K562 (cell line): Measurements from ENCODE around the gene POLR2A. TPM values are rescaled to one million over a fixed set of nuclear protein-coding genes. Genes with fewer than 3 reads are reported as not detected.
"Not testable (repeated sequence)": the region's sequence is repeated elsewhere in the genome, so short reads cannot be mapped to it uniquely, and the experiment has no call there.

Experiments
- ATAC-seq: fragments of 200-7000 bp; cut with Tn5 transposase; 3 replicates; pipeline ENCODE4 v1.9.1; 2020; ENCODE audit warnings: moderate library complexity
- BruUV-seq: library from RNA; stranded (reverse); fragments of 400-500 nt; replicated peaks from 2 replicates; lab custom pipeline; 2021; lab: Mats Ljungman, UMichigan
- CTCF ChIA-PET: fragments of 300-600 bp; formaldehyde crosslinking; extraction: SDS; loops from one replicate; lab custom pipeline; 2021; ENCODE audit warnings: low intra/inter-chr PET ratio; lab: Yijun Ruan, JAX
- POLR2A ChIA-PET: fragments of 300-600, 350-650 bp; sonication (Branson Sonifier 250); formaldehyde crosslinking; extraction: SDS; loops from one replicate; lab custom pipeline; 2021; ENCODE audit warnings: antibody characterized with exemption, inconsistent platforms; lab: Yijun Ruan, JAX
- DNase-seq, 4 experiments: peaks; one replicate each; pipeline versions ENCODE4 v3.0.0 to v3.0.0-alpha.2; 2011 to 2018; ENCODE audit warnings: low spot score in 3 of 4, mixed read lengths in 3 of 4; ENCODE audit errors: extremely low read depth in 1 of 4
- FAIRE-seq: peaks from 2 replicates; lab custom pipeline; 2011; peaks lifted over from hg19 to GRCh38; lab: Jason Lieb, UNC
- H2AFZ ChIP-seq: 2 replicates; pipeline ENCODE4 v1.6.0; 2011; ENCODE audit warnings: low read depth, low read length, control low read depth, inconsistent platforms
- H3K27ac ChIP-seq: fragments of 200-600 bp; 3 replicates; pipeline ENCODE4 v1.8.0; 2011; ENCODE audit warnings: low read depth, mild to moderate bottlenecking, control low read depth, inconsistent platforms, low read length, moderate library complexity, mixed read lengths; ENCODE audit errors: extremely low read depth
- H3K27me3 ChIP-seq, 2 experiments: fragments of 300-600 bp in 1 of 2; 2 replicates in 1 of 2; 3 replicates in 1 of 2; pipeline versions ENCODE4 v1.6.0 to v1.8.0; 2011; ENCODE audit warnings: inconsistent platforms in 2 of 2, low read length in 2 of 2, mild to moderate bottlenecking in 1 of 2, mixed read lengths in 1 of 2, moderate library complexity in 1 of 2; ENCODE audit not compliant: control insufficient read depth in 2 of 2, insufficient read depth in 2 of 2
- H3K36me3 ChIP-seq: fragments of 300-600 bp; 3 replicates; pipeline ENCODE4 v1.8.0; 2011; ENCODE audit warnings: mild to moderate bottlenecking, low read length, inconsistent platforms; ENCODE audit not compliant: control insufficient read depth, insufficient read depth
- H3K4me1 ChIP-seq, 2 experiments: fragments of 200-600 bp in 1 of 2; replicated peaks in 1 of 2; 2 replicates in 1 of 2; 3 replicates in 1 of 2; pipeline versions ENCODE4 v1.5.1 to v1.8.0; 2011; ENCODE audit warnings: inconsistent platforms in 2 of 2, low read length in 2 of 2, mild to moderate bottlenecking in 1 of 2, mixed read lengths in 1 of 2, moderate library complexity in 1 of 2; ENCODE audit not compliant: control insufficient read depth in 2 of 2, insufficient read depth in 2 of 2
- H3K4me2 ChIP-seq: 2 replicates; pipeline ENCODE4 v1.6.1; 2011; ENCODE audit warnings: low read length, control low read depth, inconsistent platforms, mixed read lengths; ENCODE audit not compliant: insufficient read depth
- H3K4me3 ChIP-seq: fragments of 200-600 bp; sonication (generic), shearing (Covaris generic); 2 replicates; pipeline ENCODE4 v1.5.1; 2016; ENCODE audit warnings: control low read depth, inconsistent platforms
- H3K79me2 ChIP-seq: fragments of 200-600 bp; 3 replicates; pipeline ENCODE4 v1.8.0; 2011; ENCODE audit warnings: low read length, inconsistent platforms; ENCODE audit not compliant: control insufficient read depth, insufficient read depth
- H3K9ac ChIP-seq, 2 experiments: 2 replicates each; pipeline versions ENCODE4 v1.6.0 to v1.6.1; 2011; ENCODE audit warnings: low read depth in 2 of 2, low read length in 2 of 2, control low read depth in 1 of 2, inconsistent platforms in 1 of 2, mild to moderate bottlenecking in 1 of 2, mixed read lengths in 1 of 2; ENCODE audit not compliant: insufficient read depth in 1 of 2
- H3K9me1 ChIP-seq: one replicate; pipeline ENCODE4 v1.6.0; 2011; ENCODE audit warnings: inconsistent platforms, mild to moderate bottlenecking, low read length, moderate library complexity; ENCODE audit not compliant: control insufficient read depth, insufficient read depth
- H3K9me3 ChIP-seq: replicated peaks from 2 replicates; pipeline ENCODE4 v1.5.1; 2011; ENCODE audit warnings: low read depth, low read length, inconsistent platforms; ENCODE audit not compliant: control insufficient read depth, insufficient read depth
- H4K20me1 ChIP-seq: replicated peaks from 2 replicates; pipeline ENCODE4 v1.6.1; 2011; ENCODE audit warnings: low read length, inconsistent platforms, mixed read lengths; ENCODE audit not compliant: control insufficient read depth, insufficient read depth
- DPF2 ChIP-seq: fragments of 450-650 bp; IDR thresholded peaks from 2 replicates; pipeline ENCODE4 v1.6.1; 2016
- HNRNPUL1 ChIP-seq: fragments of 200-400 bp; formaldehyde crosslinking; IDR thresholded peaks from 2 replicates; pipeline ENCODE4 v1.6.1; 2017; ENCODE audit warnings: low read length
- MAZ ChIP-seq, 2 experiments: fragments of 450-650 bp in 1 of 2; sonication (generic) in 1 of 2; formaldehyde crosslinking; IDR thresholded peaks in 1 of 2; conservative IDR thresholded peaks in 1 of 2; 2 replicates each; pipeline versions ENCODE4 v1.4.0 to v1.5.0; 2020; ENCODE audit warnings: mild to moderate bottlenecking in 1 of 2, missing genetic modification reagents in 1 of 2
- NFRKB ChIP-seq: fragments of 450-650 bp; IDR thresholded peaks from 2 replicates; pipeline ENCODE4 v1.6.1; 2016; ENCODE audit warnings: low read depth
- NRF1 ChIP-seq, 2 experiments: fragments of 450-650 bp; IDR thresholded peaks in 1 of 2; conservative IDR thresholded peaks in 1 of 2; 2 replicates each; pipeline ENCODE4 v1.6.1; 2014; ENCODE audit warnings: mild to moderate bottlenecking in 2 of 2
- SMARCE1 ChIP-seq: fragments of 450-650 bp; IDR thresholded peaks from 2 replicates; pipeline ENCODE4 v1.7.1; 2016; ENCODE audit warnings: mild to moderate bottlenecking
- THRAP3 ChIP-seq: fragments of 450-650 bp; IDR thresholded peaks from 2 replicates; pipeline ENCODE4 v1.6.1; 2016; ENCODE audit warnings: mild to moderate bottlenecking, inconsistent platforms, borderline replicate concordance
- ZNF140 ChIP-seq: fragments of 250-450 bp; sonication (Bioruptor Pico); IDR thresholded peaks from 2 replicates; pipeline ENCODE4 v1.8.0; 2021; ENCODE audit warnings: moderate library complexity, mild to moderate bottlenecking, inconsistent platforms
- ZNF696 ChIP-seq: fragments of 250-450 bp; sonication (Bioruptor Pico); conservative IDR thresholded peaks from 2 replicates; pipeline ENCODE4 v1.4.0; 2020; ENCODE audit warnings: mild to moderate bottlenecking, moderate library complexity
- WGBS: fragments of 100-300 bp; shearing (Covaris generic); methylation state at CpG from one replicate; pipeline ENCODE4 v1.1.6; 2016; ENCODE audit warnings: low coverage, mixed read lengths; ENCODE audit not compliant: insufficient coverage; ENCODE audit errors: missing lambda C conversion rate; 5-methylcytosine and 5-hydroxymethylcytosine counted together
- in situ Hi-C: fragments of 300-500 bp; cut with MboI; formaldehyde crosslinking; loops from 4 replicates; pipeline ENCODE4 v1.15.0; 2018; ENCODE audit warnings: inconsistent platforms, mixed read lengths
- intact Hi-C: fragments of 100-400 bp; cut with micrococcal nuclease; formaldehyde crosslinking; loops from 2 replicates; pipeline ENCODE4 v1.14.2; 2022
- polyA plus RNA-seq, 8 experiments: library from polyadenylated mRNA; depleted of rRNA in 4 of 8; stranded (reverse) in 5 of 8; unstranded in 3 of 8; fragments of >200 nt; fragmentation: Nextera tagmentation in 2 of 8; fragmentation: Illumina TruSeq in 1 of 8; extraction: Ambion mirVana in 2 of 8; extraction: Trizol in 1 of 8; gene quantifications; 2 replicates each; pipeline versions ENCODE4 v1.2.1 to v1.2.3, GENCODE V29; 2011 to 2014; ENCODE audit warnings: inconsistent platforms in 1 of 8, missing spikeins in 1 of 8
- total RNA-seq, 7 experiments: library from RNA; depleted of rRNA in 6 of 7; stranded (reverse); fragments of >200 nt in 6 of 7; fragmentation: Illumina TruSeq in 2 of 7; extraction: Trizol in 2 of 7; gene quantifications; 2 replicates each; pipeline versions ENCODE4 v1.2.1 to v1.2.3, GENCODE V29; 2011 to 2021; ENCODE audit warnings: low replicate concordance in 1 of 7
- TF ChIP-seq, protein P1 (sequence below): fragments of 200-800 bp; sonication (Bioruptor generic); IDR thresholded peaks from 2 replicates; pipeline ENCODE4 v1.6.1; 2017; ENCODE audit warnings: missing genetic modification characterization, missing compliant biosample characterization

Gene POLR2A
- total and polyA plus RNA-seq, 9 of the 15 experiments (the other 6 are each of a cell fraction or from before 2014, with no cell fraction given), result 1.3 to 109 (median 12.4) TPM

DNA sequence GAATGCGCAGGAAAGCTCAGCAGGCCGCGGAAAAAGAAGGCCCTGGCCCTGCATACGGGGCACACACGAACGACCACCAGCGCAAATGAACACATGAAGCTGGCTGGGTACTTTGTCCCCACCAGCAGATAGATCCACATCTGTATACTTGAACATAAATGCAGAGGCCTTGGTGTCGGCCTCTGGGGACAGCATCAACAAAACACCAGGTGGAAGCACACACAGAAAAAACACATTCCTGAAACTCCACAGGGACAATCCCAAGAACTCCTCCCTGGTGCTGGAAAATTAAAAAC is 4.1 kb upstream of the POLR2A start:
- peaks cover 38 to 69% of the 10 kb centered on the region in 2 experiments for H3K4me1 ChIP-seq

DNA sequence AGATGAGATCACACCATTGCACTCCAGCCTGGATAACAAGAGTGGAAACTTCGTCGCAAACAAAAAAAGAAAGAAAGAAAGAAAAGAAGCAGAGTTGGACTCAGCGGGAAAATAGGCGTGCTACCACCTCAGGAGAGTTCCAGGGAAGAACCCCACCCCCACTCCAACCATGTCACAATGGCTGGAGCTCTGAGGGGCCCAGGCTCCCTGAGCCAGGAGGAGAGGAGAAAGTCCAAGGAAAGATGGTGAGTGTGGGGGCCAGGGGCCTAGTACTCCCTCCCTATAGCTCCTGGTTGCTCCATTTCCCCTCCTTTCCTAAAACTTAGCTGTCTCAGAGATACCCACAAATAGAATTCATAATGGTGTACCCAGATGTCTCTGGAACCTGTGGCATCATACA is 2.9 kb upstream of the POLR2A start, which contains the start of gene SLC35G6:
Gene SLC35G6, plus strand, starts transcription at position 172 of the 400 bp plus-strand sequence. Its CDS starts 71 bp downstream, at position 243.
- H3K36me3 ChIP-seq, ATAC-seq, BruUV-seq, H3K9me3 ChIP-seq, H3K4me2 ChIP-seq, H3K27me3 ChIP-seq, H4K20me1 ChIP-seq, FAIRE-seq, H2AFZ ChIP-seq, DNase-seq, in situ Hi-C loops, H3K9me1 ChIP-seq, CTCF ChIA-PET, H3K4me3 ChIP-seq: not testable (repeated sequence)
- POLR2A ChIA-PET, result interaction anchor here (0.7 to 1.3 kb wide), 2 partner anchors 14 to 77 kb away, joined by 3 read pairs; partner anchors contain the start of gene TMEM256
- 93% methylated on average over 4 of the region's 4 CpGs for WGBS
- peak within 1 kb of the TSS; percentile 91 for H3K27ac ChIP-seq
- peaks cover 58% of the 10 kb centered on the region for H3K79me2 ChIP-seq
- peaks cover 26 to 59% of the 10 kb centered on the region in 2 experiments; a peak in 4 of 5 replicates for H3K4me1 ChIP-seq
- peak within 1 kb of the TSS; percentile 92 to 99 for H3K9ac ChIP-seq
- intact Hi-C loops, result loop anchor here (5.0 kb wide), 3 partner anchors 44 to 129 kb away; partner anchors contain the start of genes FGF11, KCTD11, TMEM102 and TMEM256

More for the DNA sequence above, 4.1 kb upstream of the POLR2A start:
- DNase-seq (no peak), ATAC-seq (no peak), FAIRE-seq (peak; percentile 75)
- ChIA-PET CTCF (no interaction called here), POLR2A (interaction anchor here (1.0 to 1.3 kb wide), 6 partner anchors 9 to 126 kb away, joined by 3 to 7 read pairs (median 4); partner anchors contain the start of gene TMEM256)
- H3K27ac ChIP-seq, result peak overlapping the region; percentile 91
- H3K4me3 ChIP-seq, result peak overlapping the region; percentile 70
- intact Hi-C loops, result loop anchor here (5.0 kb wide), 3 partner anchors 43 to 128 kb away; partner anchors contain the start of genes FGF11, KCTD11, TMEM102 and TMEM256
- no peaks in the 10 kb centered on the region for H3K9me1 ChIP-seq
- BruUV-seq, result no TSS peak
- H3K4me2 ChIP-seq, result peak overlapping the region; percentile 83
- H3K9ac ChIP-seq, result peak overlapping the region; percentile 60 to 92
- H3K9me3 ChIP-seq, result no peaks in the 10 kb centered on the region
- 15% methylated on average over 7 of the region's 8 CpGs for WGBS
- H2AFZ ChIP-seq, result peak overlapping the region; percentile 26
- TF ChIP-seq MAZ (CRISPR knock-in tag; conservative IDR thresholded peaks at IDR 0.05 in 1 of 2, IDR thresholded peaks at IDR 0.05 in 1 of 2) (0 out of 4 replicates have a peak, but pooled peaks of 1 of the 2 experiments have one; percentile 6), NFRKB (0 out of 2 replicates have a peak, but pooled peaks have one; percentile 2), DPF2 (0 out of 2 replicates have a peak, but pooled peaks have one; percentile 8), ZNF140 (no peak), SMARCE1 (0 out of 2 replicates have a peak, but pooled peaks have one; percentile 25), ZNF696 (CRISPR knock-in tag) (no peak), HNRNPUL1 (no peak), NRF1 (conservative IDR thresholded peaks at IDR 0.05 in 1 of 2, IDR thresholded peaks at IDR 0.05 in 1 of 2) (peak in 1 of 2 experiments; percentile 27; a peak in 2 of 4 replicates), THRAP3 (no peak)
- TF ChIP-seq, protein P1, sequence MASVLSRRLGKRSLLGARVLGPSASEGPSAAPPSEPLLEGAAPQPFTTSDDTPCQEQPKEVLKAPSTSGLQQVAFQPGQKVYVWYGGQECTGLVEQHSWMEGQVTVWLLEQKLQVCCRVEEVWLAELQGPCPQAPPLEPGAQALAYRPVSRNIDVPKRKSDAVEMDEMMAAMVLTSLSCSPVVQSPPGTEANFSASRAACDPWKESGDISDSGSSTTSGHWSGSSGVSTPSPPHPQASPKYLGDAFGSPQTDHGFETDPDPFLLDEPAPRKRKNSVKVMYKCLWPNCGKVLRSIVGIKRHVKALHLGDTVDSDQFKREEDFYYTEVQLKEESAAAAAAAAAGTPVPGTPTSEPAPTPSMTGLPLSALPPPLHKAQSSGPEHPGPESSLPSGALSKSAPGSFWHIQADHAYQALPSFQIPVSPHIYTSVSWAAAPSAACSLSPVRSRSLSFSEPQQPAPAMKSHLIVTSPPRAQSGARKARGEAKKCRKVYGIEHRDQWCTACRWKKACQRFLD (CRISPR knock-in tag), result 0 out of 2 replicates have a peak, but pooled peaks have one; percentile 24
- H4K20me1 ChIP-seq, result 0 out of 2 replicates have a peak, but pooled peaks cover 13% of the 10 kb centered on the region
- no peaks in the 10 kb centered on the region; the same call in 2 of the 3 replicates for H3K36me3 ChIP-seq
- H3K27me3 ChIP-seq, result no peaks in the 10 kb centered on the region
- H3K79me2 ChIP-seq, result peaks cover 59% of the 10 kb centered on the region
- in situ Hi-C loops, result no loop called here
